GM19043 (cell line): Measurements from ENCODE around the gene LPP.
"Not testable (repeated sequence)": the region's sequence is repeated elsewhere in the genome, so short reads cannot be mapped to it uniquely, and the experiment has no call there.

Source experiments
- ATAC-seq: cut with Tn5 transposase; IDR thresholded peaks from one replicate; pipeline ENCODE4 v1.9.1; 2021; ENCODE audit warnings: low read depth; ENCODE audit not compliant: unreplicated experiment

LPP gene

GRCh38 chr3:188595890-188596376, 442.0 kb downstream of the LPP start:
- ATAC-seq = no peak

- ATAC-seq = no peak
Measured at GRCh38 chr3:188598894-188599293, 444.9 kb downstream of the LPP start.

GRCh38 chr3:188602111-188602510, 448.2 kb downstream of the LPP start:
- ATAC-seq = no peak

GRCh38 chr3:188602620-188603019, 448.7 kb downstream of the LPP start:
- ATAC-seq = no peak

- ATAC-seq = no peak
Measured at GRCh38 chr3:188604651-188605050, 450.7 kb downstream of the LPP start.

GRCh38 chr3:188605231-188605630, 451.3 kb downstream of the LPP start:
- no peak for ATAC-seq

- no peak for ATAC-seq
Measured at GRCh38 chr3:188605905-188606304, 451.9 kb downstream of the LPP start.

GRCh38 chr3:188607805-188608315, 453.9 kb downstream of the LPP start:
- no peak for ATAC-seq

GRCh38 chr3:188608401-188608800, 454.4 kb downstream of the LPP start:
- no peak for ATAC-seq

GRCh38 chr3:188613721-188614120, 459.8 kb downstream of the LPP start:
- ATAC-seq = not testable (repeated sequence)

GRCh38 chr3:188617270-188617669, 463.3 kb downstream of the LPP start:
- ATAC-seq = no peak

GRCh38 chr3:188617988-188618701, 464.2 kb downstream of the LPP start:
- ATAC-seq = no peak

GRCh38 chr3:188620752-188621151, 466.8 kb downstream of the LPP start:
- no peak for ATAC-seq

- no peak for ATAC-seq
Measured at GRCh38 chr3:188624384-188624783, 470.4 kb downstream of the LPP start.

- ATAC-seq = no peak
Measured at GRCh38 chr3:188624828-188625227, 470.9 kb downstream of the LPP start.

GRCh38 chr3:188627652-188628051, 473.7 kb downstream of the LPP start:
- ATAC-seq = no peak

GRCh38 chr3:188631291-188632010, 477.5 kb downstream of the LPP start:
- ATAC-seq = no peak

GRCh38 chr3:188633206-188633605, 479.2 kb downstream of the LPP start:
- ATAC-seq = no peak

- no peak for ATAC-seq
Measured at GRCh38 chr3:188634285-188634684, 480.3 kb downstream of the LPP start.

GRCh38 chr3:188635258-188636042, 481.5 kb downstream of the LPP start:
- ATAC-seq = no peak

- ATAC-seq = not testable (repeated sequence)
Measured at GRCh38 chr3:188636292-188636691, 482.3 kb downstream of the LPP start.
